ENCODE measurements around the gene P2RY1. TPM values are rescaled to one million over a fixed set of nuclear protein-coding genes. Genes with fewer than 3 reads are reported as not detected.
A peak's percentile ranks its signal among the peaks of the same experiment; 100 is the strongest.

The P2RY1 gene
- total and polyA plus RNA-seq, 2 experiments from 2014 or later = 15.2 to 59.8 TPM

DNA sequence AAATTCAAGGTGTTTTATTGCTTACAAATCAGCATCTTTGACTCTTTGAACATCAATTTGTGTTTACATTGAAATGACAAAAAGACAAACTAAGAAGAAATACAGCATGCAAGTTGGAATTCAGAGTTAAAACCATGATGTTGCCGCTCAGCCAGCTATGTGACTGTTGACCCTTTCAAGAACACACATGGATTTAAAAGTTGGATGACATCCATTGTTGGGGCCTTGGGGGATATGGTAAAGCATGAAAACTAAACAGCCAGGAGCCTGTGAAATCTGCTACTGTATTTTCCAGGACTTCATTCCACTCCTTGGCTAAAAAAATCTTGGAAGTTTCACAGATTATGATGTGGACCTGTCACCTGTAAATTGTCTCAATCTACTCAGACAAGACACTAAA is 4.6 kb downstream of the P2RY1 start:
- Mint-ChIP-seq H3K27me3 (ENCODE audit: insufficient read depth, low read depth, poor library complexity) (peaks cover 21% of the 10 kb centered on the region), H3K9me3 (no peaks in the 10 kb centered on the region; the same call in 2 of the 3 replicates), H3K36me3 (ENCODE audit: low read depth) (peaks cover 22% of the 10 kb centered on the region), H3K27ac (no peak overlapping the region), H3K4me3 (peak overlapping the region; percentile 46; the same call in 2 of the 3 replicates), H3K4me1 (peaks cover 35% of the 10 kb centered on the region)
- Histone ChIP-seq H2AFZ (no peak overlapping the region), H3F3A (replicated peaks; ENCODE audit: low read depth) (no peaks in the 10 kb centered on the region), H3K36me3 (ENCODE audit: insufficient read depth) (peaks cover 9% of the 10 kb centered on the region), H3K27ac (ENCODE audit: low read depth) (no peak overlapping the region), H4K20me1 (replicated peaks; ENCODE audit: insufficient read depth) (peaks cover 26% of the 10 kb centered on the region), H3K79me2 (replicated peaks; ENCODE audit: insufficient read depth) (peaks cover 55% of the 10 kb centered on the region), H3K4me1 (ENCODE audit: insufficient read depth) (peaks cover 32% of the 10 kb centered on the region), H3K4me2 (peak overlapping the region; percentile 93), H3K27me3 (ENCODE audit: insufficient read depth) (peaks cover 17% of the 10 kb centered on the region), H3K9me2 (ENCODE audit: insufficient read depth) (no peaks in the 10 kb centered on the region), H3K4me3 (peak overlapping the region; percentile 89)
- ATAC-seq = no peak
- TF ChIP-seq, protein P1, sequence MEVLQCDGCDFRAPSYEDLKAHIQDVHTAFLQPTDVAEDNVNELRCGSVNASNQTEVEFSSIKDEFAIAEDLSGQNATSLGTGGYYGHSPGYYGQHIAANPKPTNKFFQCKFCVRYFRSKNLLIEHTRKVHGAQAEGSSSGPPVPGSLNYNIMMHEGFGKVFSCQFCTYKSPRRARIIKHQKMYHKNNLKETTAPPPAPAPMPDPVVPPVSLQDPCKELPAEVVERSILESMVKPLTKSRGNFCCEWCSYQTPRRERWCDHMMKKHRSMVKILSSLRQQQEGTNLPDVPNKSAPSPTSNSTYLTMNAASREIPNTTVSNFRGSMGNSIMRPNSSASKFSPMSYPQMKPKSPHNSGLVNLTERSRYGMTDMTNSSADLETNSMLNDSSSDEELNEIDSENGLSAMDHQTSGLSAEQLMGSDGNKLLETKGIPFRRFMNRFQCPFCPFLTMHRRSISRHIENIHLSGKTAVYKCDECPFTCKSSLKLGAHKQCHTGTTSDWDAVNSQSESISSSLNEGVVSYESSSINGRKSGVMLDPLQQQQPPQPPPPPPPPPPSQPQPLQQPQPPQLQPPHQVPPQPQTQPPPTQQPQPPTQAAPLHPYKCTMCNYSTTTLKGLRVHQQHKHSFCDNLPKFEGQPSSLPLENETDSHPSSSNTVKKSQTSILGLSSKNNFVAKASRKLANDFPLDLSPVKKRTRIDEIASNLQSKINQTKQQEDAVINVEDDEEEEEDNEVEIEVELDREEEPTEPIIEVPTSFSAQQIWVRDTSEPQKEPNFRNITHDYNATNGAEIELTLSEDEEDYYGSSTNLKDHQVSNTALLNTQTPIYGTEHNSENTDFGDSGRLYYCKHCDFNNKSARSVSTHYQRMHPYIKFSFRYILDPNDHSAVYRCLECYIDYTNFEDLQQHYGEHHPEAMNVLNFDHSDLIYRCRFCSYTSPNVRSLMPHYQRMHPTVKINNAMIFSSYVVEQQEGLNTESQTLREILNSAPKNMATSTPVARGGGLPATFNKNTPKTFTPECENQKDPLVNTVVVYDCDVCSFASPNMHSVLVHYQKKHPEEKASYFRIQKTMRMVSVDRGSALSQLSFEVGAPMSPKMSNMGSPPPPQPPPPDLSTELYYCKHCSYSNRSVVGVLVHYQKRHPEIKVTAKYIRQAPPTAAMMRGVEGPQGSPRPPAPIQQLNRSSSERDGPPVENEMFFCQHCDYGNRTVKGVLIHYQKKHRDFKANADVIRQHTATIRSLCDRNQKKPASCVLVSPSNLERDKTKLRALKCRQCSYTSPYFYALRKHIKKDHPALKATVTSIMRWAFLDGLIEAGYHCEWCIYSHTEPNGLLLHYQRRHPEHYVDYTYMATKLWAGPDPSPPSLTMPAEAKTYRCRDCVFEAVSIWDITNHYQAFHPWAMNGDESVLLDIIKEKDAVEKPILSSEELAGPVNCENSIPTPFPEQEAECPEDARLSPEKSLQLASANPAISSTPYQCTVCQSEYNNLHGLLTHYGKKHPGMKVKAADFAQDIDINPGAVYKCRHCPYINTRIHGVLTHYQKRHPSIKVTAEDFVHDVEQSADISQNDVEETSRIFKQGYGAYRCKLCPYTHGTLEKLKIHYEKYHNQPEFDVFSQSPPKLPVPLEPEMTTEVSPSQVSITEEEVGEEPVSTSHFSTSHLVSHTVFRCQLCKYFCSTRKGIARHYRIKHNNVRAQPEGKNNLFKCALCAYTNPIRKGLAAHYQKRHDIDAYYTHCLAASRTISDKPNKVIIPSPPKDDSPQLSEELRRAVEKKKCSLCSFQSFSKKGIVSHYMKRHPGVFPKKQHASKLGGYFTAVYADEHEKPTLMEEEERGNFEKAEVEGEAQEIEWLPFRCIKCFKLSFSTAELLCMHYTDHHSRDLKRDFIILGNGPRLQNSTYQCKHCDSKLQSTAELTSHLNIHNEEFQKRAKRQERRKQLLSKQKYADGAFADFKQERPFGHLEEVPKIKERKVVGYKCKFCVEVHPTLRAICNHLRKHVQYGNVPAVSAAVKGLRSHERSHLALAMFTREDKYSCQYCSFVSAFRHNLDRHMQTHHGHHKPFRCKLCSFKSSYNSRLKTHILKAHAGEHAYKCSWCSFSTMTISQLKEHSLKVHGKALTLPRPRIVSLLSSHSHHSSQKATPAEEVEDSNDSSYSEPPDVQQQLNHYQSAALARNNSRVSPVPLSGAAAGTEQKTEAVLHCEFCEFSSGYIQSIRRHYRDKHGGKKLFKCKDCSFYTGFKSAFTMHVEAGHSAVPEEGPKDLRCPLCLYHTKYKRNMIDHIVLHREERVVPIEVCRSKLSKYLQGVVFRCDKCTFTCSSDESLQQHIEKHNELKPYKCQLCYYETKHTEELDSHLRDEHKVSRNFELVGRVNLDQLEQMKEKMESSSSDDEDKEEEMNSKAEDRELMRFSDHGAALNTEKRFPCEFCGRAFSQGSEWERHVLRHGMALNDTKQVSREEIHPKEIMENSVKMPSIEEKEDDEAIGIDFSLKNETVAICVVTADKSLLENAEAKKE (CRISPR knock-in tag; IDR thresholded peaks at IDR 0.05) = no peak
- no peak for TF ChIP-seq ZNF114 (CRISPR knock-in tag; IDR thresholded peaks at IDR 0.05)
- TF ChIP-seq POLR2AphosphoS5 (IDR thresholded peaks at IDR 0.05; ENCODE audit: low read depth) = no peak
- TF ChIP-seq, protein P2, sequence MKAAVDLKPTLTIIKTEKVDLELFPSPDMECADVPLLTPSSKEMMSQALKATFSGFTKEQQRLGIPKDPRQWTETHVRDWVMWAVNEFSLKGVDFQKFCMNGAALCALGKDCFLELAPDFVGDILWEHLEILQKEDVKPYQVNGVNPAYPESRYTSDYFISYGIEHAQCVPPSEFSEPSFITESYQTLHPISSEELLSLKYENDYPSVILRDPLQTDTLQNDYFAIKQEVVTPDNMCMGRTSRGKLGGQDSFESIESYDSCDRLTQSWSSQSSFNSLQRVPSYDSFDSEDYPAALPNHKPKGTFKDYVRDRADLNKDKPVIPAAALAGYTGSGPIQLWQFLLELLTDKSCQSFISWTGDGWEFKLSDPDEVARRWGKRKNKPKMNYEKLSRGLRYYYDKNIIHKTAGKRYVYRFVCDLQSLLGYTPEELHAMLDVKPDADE (IDR thresholded peaks at IDR 0.05) = no peak
- TF ChIP-seq STAT1 (IDR thresholded peaks at IDR 0.05; ENCODE audit: unreplicated experiment) = no peak
- TF ChIP-seq CTCF (conservative IDR thresholded peaks at IDR 0.05; ENCODE audit: low read depth in 2 of 2) = no peak
- TF ChIP-seq CREB1 (CRISPR knock-in tag; IDR thresholded peaks at IDR 0.05; ENCODE audit: low read depth) = no peak
- TF ChIP-seq NANOG (IDR thresholded peaks at IDR 0.05; ENCODE audit: borderline replicate concordance) = no peak
- no peak for TF ChIP-seq JUNB (IDR thresholded peaks at IDR 0.05; ENCODE audit: unreplicated experiment)
- TF ChIP-seq EZH2 (IDR thresholded peaks at IDR 0.05; ENCODE audit: low read depth, unreplicated experiment) = no peak
- TF ChIP-seq ZNF331 (CRISPR knock-in tag; IDR thresholded peaks at IDR 0.05; ENCODE audit: low read depth) = no peak
- TF ChIP-seq EZH2phosphoT487 (IDR thresholded peaks at IDR 0.05; ENCODE audit: unreplicated experiment) = no peak
- TF ChIP-seq REST (IDR thresholded peaks at IDR 0.05; ENCODE audit: unreplicated experiment) = no peak
- DNase-seq (ENCODE audit: low spot score) = peak; percentile 17

All from GM23338 (cell line).